Fibroblast of peridontal ligament (primary cell): ENCODE data around the gene SPSB1.

Source experiments
- DNase-seq: peaks from one replicate; pipeline ENCODE4 v3.0.0-alpha.2; 2010; ENCODE audit errors: extremely low read depth

SPSB1 gene

GRCh38 chr1:9317591-9318417 is 25.1 kb downstream of the SPSB1 start:
- peak; percentile 46 for DNase-seq

- DNase-seq, result no peak
Observed at GRCh38 chr1:9319208-9319788, 26.6 kb downstream of the SPSB1 start.

GRCh38 chr1:9319789-9320519 is 27.3 kb downstream of the SPSB1 start:
- DNase-seq, result no peak

GRCh38 chr1:9320520-9321479 is 28.1 kb downstream of the SPSB1 start:
- DNase-seq, result no peak

- DNase-seq, result peak; percentile 86
Observed at GRCh38 chr1:9321480-9321849, 28.8 kb downstream of the SPSB1 start.

GRCh38 chr1:9321986-9322660 is 29.4 kb downstream of the SPSB1 start:
- DNase-seq, result no peak

GRCh38 chr1:9322661-9323244 is 30.1 kb downstream of the SPSB1 start:
- DNase-seq, result no peak

- DNase-seq, result no peak
Observed at GRCh38 chr1:9324246-9325096, 31.8 kb downstream of the SPSB1 start.

- DNase-seq, result peak; percentile 90
Observed at GRCh38 chr1:9326596-9326995, 33.9 kb downstream of the SPSB1 start.

- no peak for DNase-seq
Observed at GRCh38 chr1:9328201-9328600, 35.5 kb downstream of the SPSB1 start.

GRCh38 chr1:9328715-9329114 is 36.0 kb downstream of the SPSB1 start:
- no peak for DNase-seq

- no peak for DNase-seq
Observed at GRCh38 chr1:9331016-9331415, 38.3 kb downstream of the SPSB1 start.

GRCh38 chr1:9331558-9332346 is 39.1 kb downstream of the SPSB1 start:
- no peak for DNase-seq

- DNase-seq, result no peak
Observed at GRCh38 chr1:9332513-9333143, 39.9 kb downstream of the SPSB1 start.

- peak; percentile 70 for DNase-seq
Observed at GRCh38 chr1:9338397-9339246, 45.9 kb downstream of the SPSB1 start.

GRCh38 chr1:9340172-9340854 is 47.6 kb downstream of the SPSB1 start:
- DNase-seq, result peak; percentile 50

GRCh38 chr1:9340864-9341263 is 48.2 kb downstream of the SPSB1 start:
- DNase-seq, result no peak
